ENCODE data around the gene ARHGAP22. TPM values are rescaled to one million over a fixed set of nuclear protein-coding genes. Genes with fewer than 3 reads are reported as not detected.

Gene ARHGAP22
- total and polyA plus RNA-seq, 4 donors, result 0.23 to 2.3 (median 0.54) TPM

GRCh38 chr10:48400850-48401220, 204.0 kb downstream of the ARHGAP22 start (continued):
- TF ChIP-seq JUND (IDR thresholded peaks at IDR 0.05) (no peak), GABPA (IDR thresholded peaks at IDR 0.05 in 1 of 2, conservative IDR thresholded peaks at IDR 0.05 in 1 of 2) (no peak), CTCF (IDR thresholded peaks at IDR 0.05; ENCODE audit: low read depth, low read length, missing input control) (no peak), HNF4G (IDR thresholded peaks at IDR 0.05) (no peak), FOXA2 (IDR thresholded peaks at IDR 0.05) (no peak), MAX (IDR thresholded peaks at IDR 0.05) (no peak)

- no peak overlapping the region for H3K27ac ChIP-seq (ENCODE audit: low read depth in 1 of 2, low read length in 2 of 2)
- H3K27me3 ChIP-seq (ENCODE audit: control insufficient read depth in 4 of 4, insufficient read depth in 4 of 4, low read length in 3 of 4), result no peaks in the 10 kb centered on the region
- H3K9me3 ChIP-seq (ENCODE audit: control insufficient read depth in 4 of 4, low read length in 3 of 4), result no peaks in the 10 kb centered on the region
- WGBS, result 85% methylated on average over 3 of the region's 3 CpGs
- H3K36me3 ChIP-seq (ENCODE audit: control insufficient read depth in 4 of 4, insufficient read depth in 3 of 4, low read depth in 1 of 4, low read length in 3 of 4), result no peaks in the 10 kb centered on the region
- TF ChIP-seq FOXA2 (IDR thresholded peaks at IDR 0.05), result no peak
- no peak for DNase-seq (ENCODE audit: low spot score)
- H3K4me3 ChIP-seq (ENCODE audit: low read depth in 1 of 3, low read length in 3 of 3), result no peak overlapping the region
- H3K4me1 ChIP-seq (ENCODE audit: control insufficient read depth in 4 of 4, insufficient read depth in 4 of 4, low read length in 3 of 4), result no peaks in the 10 kb centered on the region
- no peak overlapping the region for H3K9ac ChIP-seq (ENCODE audit: low read depth in 1 of 2, low read length in 2 of 2)
Observed at GRCh38 chr10:48400129-48400849, 204.6 kb downstream of the ARHGAP22 start.

GRCh38 chr10:48399551-48399950, 205.3 kb downstream of the ARHGAP22 start:
- no peak overlapping the region for H3K9ac ChIP-seq (ENCODE audit: low read depth in 1 of 2, low read length in 2 of 2)
- no peak overlapping the region for H3K27ac ChIP-seq (ENCODE audit: low read depth in 1 of 2, low read length in 2 of 2)
- H3K4me1 ChIP-seq (ENCODE audit: control insufficient read depth in 4 of 4, insufficient read depth in 4 of 4, low read length in 3 of 4), result no peaks in the 10 kb centered on the region
- DNase-seq (ENCODE audit: low spot score), result no peak
- no peaks in the 10 kb centered on the region for H3K36me3 ChIP-seq (ENCODE audit: control insufficient read depth in 4 of 4, insufficient read depth in 3 of 4, low read depth in 1 of 4, low read length in 3 of 4)
- WGBS, result 99% methylated on average over 1 of the region's 1 CpG
- TF ChIP-seq JUND (IDR thresholded peaks at IDR 0.05) (no peak), GABPA (IDR thresholded peaks at IDR 0.05 in 1 of 2, conservative IDR thresholded peaks at IDR 0.05 in 1 of 2) (no peak)
- no peaks in the 10 kb centered on the region for H3K9me3 ChIP-seq (ENCODE audit: control insufficient read depth in 4 of 4, low read length in 3 of 4)
- no peak overlapping the region for H3K4me3 ChIP-seq (ENCODE audit: low read depth in 1 of 3, low read length in 3 of 3)
- H3K27me3 ChIP-seq (ENCODE audit: control insufficient read depth in 4 of 4, insufficient read depth in 4 of 4, low read length in 3 of 4), result no peaks in the 10 kb centered on the region

GRCh38 chr10:48399056-48399541, 205.8 kb downstream of the ARHGAP22 start:
- H3K27ac ChIP-seq (ENCODE audit: low read depth in 1 of 2, low read length in 2 of 2), result no peak overlapping the region
- H3K9ac ChIP-seq (ENCODE audit: low read depth in 1 of 2, low read length in 2 of 2), result no peak overlapping the region
- no peaks in the 10 kb centered on the region for H3K36me3 ChIP-seq (ENCODE audit: control insufficient read depth in 4 of 4, insufficient read depth in 3 of 4, low read depth in 1 of 4, low read length in 3 of 4)
- DNase-seq (ENCODE audit: low spot score), result no peak
- H3K9me3 ChIP-seq (ENCODE audit: control insufficient read depth in 4 of 4, low read length in 3 of 4), result no peaks in the 10 kb centered on the region
- H3K4me3 ChIP-seq (ENCODE audit: low read depth in 1 of 3, low read length in 3 of 3), result no peak overlapping the region
- H3K27me3 ChIP-seq (ENCODE audit: control insufficient read depth in 4 of 4, insufficient read depth in 4 of 4, low read length in 3 of 4), result no peaks in the 10 kb centered on the region
- no peaks in the 10 kb centered on the region for H3K4me1 ChIP-seq (ENCODE audit: control insufficient read depth in 4 of 4, insufficient read depth in 4 of 4, low read length in 3 of 4)
- WGBS, result 95% methylated on average over 5 of the region's 5 CpGs
- no peak for TF ChIP-seq ATF3 (IDR thresholded peaks at IDR 0.05)
- TF ChIP-seq RAD21 (IDR thresholded peaks at IDR 0.05), result no peak
- no peak for TF ChIP-seq HNF4A (conservative IDR thresholded peaks at IDR 0.05)
- TF ChIP-seq CTCF (IDR thresholded peaks at IDR 0.05; ENCODE audit: low read depth, low read length, missing input control), result no peak
- TF ChIP-seq TAF1 (conservative IDR thresholded peaks at IDR 0.05), result no peak
- no peak for TF ChIP-seq JUND (IDR thresholded peaks at IDR 0.05)
- TF ChIP-seq EGR1 (IDR thresholded peaks at IDR 0.05; ENCODE audit: low read depth in 2 of 2), result no peak
- no peak for TF ChIP-seq REST (IDR thresholded peaks at IDR 0.05)
- TF ChIP-seq FOXA2 (IDR thresholded peaks at IDR 0.05), result no peak
- TF ChIP-seq GABPA (IDR thresholded peaks at IDR 0.05 in 1 of 2, conservative IDR thresholded peaks at IDR 0.05 in 1 of 2), result no peak
